ENCODE data around the gene DSG1. TPM values are rescaled to one million over a fixed set of nuclear protein-coding genes. Genes with fewer than 3 reads are reported as not detected.

Gene DSG1
- total RNA-seq, 4 donors from 2014 or later, result not detected

- Histone ChIP-seq H3K4me3 (replicated peaks in 1 of 3) (no peak overlapping the region), H3K36me3 (no peaks in the 10 kb centered on the region), H3K27ac (no peak overlapping the region), H3K27me3 (no peaks in the 10 kb centered on the region), H3K9me3 (no peaks in the 10 kb centered on the region), H3K4me1 (no peaks in the 10 kb centered on the region)
- TF ChIP-seq CTCF (IDR thresholded peaks at IDR 0.05) (no peak), POLR2A (IDR thresholded peaks at IDR 0.05) (no peak)
- 56 to 71% methylated on average over 6 of the region's 6 CpGs for WGBS, 2 donors
- peak in 1 of 2 donors; percentile 33 for DNase-seq
- intact Hi-C loops (cut with DNase I), result no loop called here
Observed at GRCh38 chr18:31386741-31387140, 68.8 kb downstream of the DSG1 start.

GRCh38 chr18:31393286-31393685, 75.3 kb downstream of the DSG1 start:
- 90 to 95% methylated on average over 3 of the region's 3 CpGs for WGBS, 2 donors

GRCh38 chr18:31396796-31397612, 79.0 kb downstream of the DSG1 start:
- no peak overlapping the region for H3K27ac ChIP-seq

More at GRCh38 chr18:31393286-31393685, 75.3 kb downstream of the DSG1 start:
- no peak for DNase-seq
- H3K4me3 ChIP-seq (replicated peaks in 1 of 3), result no peak overlapping the region
- no peaks in the 10 kb centered on the region for H3K27me3 ChIP-seq
- H3K27ac ChIP-seq, result no peak overlapping the region
- no peaks in the 10 kb centered on the region for H3K4me1 ChIP-seq
- intact Hi-C loops (cut with DNase I), result no loop called here
- no peaks in the 10 kb centered on the region for H3K9me3 ChIP-seq
- no peaks in the 10 kb centered on the region for H3K36me3 ChIP-seq
- TF ChIP-seq CTCF (IDR thresholded peaks at IDR 0.05) (no peak), POLR2A (IDR thresholded peaks at IDR 0.05) (no peak)

GRCh38 chr18:31398191-31398590, 80.2 kb downstream of the DSG1 start:
- TF ChIP-seq POLR2A (IDR thresholded peaks at IDR 0.05), result no peak
- no peak for TF ChIP-seq CTCF (IDR thresholded peaks at IDR 0.05)
- no peak overlapping the region for H3K27ac ChIP-seq
- intact Hi-C loops (cut with DNase I), result no loop called here
- DNase-seq, result no peak
- H3K4me1 ChIP-seq, result no peaks in the 10 kb centered on the region
- whole genome bisulfite sequencing, 2 donors, result 62 to 67% methylated on average over 2 of the region's 2 CpGs
- no peaks in the 10 kb centered on the region for H3K36me3 ChIP-seq
- no peak overlapping the region for H3K4me3 ChIP-seq (replicated peaks in 1 of 3)
- H3K9me3 ChIP-seq, result no peaks in the 10 kb centered on the region
- no peaks in the 10 kb centered on the region for H3K27me3 ChIP-seq

More at GRCh38 chr18:31396796-31397612, 79.0 kb downstream of the DSG1 start:
- Histone ChIP-seq H3K36me3 (no peaks in the 10 kb centered on the region), H3K4me3 (replicated peaks in 1 of 3) (no peak overlapping the region), H3K4me1 (no peaks in the 10 kb centered on the region), H3K9me3 (no peaks in the 10 kb centered on the region), H3K27me3 (no peaks in the 10 kb centered on the region)
- no peak for DNase-seq
- TF ChIP-seq POLR2A (IDR thresholded peaks at IDR 0.05), result no peak
- no peak for TF ChIP-seq CTCF (IDR thresholded peaks at IDR 0.05)
- WGBS, 2 donors, result 60 to 70% methylated on average over 6 of the region's 6 CpGs
- intact Hi-C loops (cut with DNase I), result no loop called here

- no peak overlapping the region for H3K4me3 ChIP-seq (replicated peaks in 1 of 3)
- 73 to 79% methylated on average over 6 of the region's 6 CpGs for WGBS, 2 donors
- intact Hi-C loops (cut with DNase I), result no loop called here
Observed at GRCh38 chr18:31399306-31400032, 81.5 kb downstream of the DSG1 start.

More at GRCh38 chr18:31399306-31400032, 81.5 kb downstream of the DSG1 start:
- Histone ChIP-seq H3K27ac (no peak overlapping the region), H3K4me1 (no peaks in the 10 kb centered on the region), H3K36me3 (no peaks in the 10 kb centered on the region), H3K9me3 (no peaks in the 10 kb centered on the region), H3K27me3 (no peaks in the 10 kb centered on the region)
- no peak for DNase-seq
- no peak for TF ChIP-seq CTCF (IDR thresholded peaks at IDR 0.05)
- TF ChIP-seq POLR2A (IDR thresholded peaks at IDR 0.05), result no peak

Data from thyroid gland (tissue), 4 donors.